Lower leg skin (tissue), 3 donors: ENCODE measurements around the gene POR.

Experiments
- CTCF ChIP-seq, 3 donors: fragments of 450-650 bp; IDR thresholded peaks; one replicate each; pipeline ENCODE4 v1.5.1; 2016; ENCODE audit warnings: antibody characterized with exemption in 3 of 3, mild to moderate bottlenecking in 3 of 3, moderate library complexity in 2 of 3
- POLR2A ChIP-seq, 2 donors: fragments of 450-650 bp; IDR thresholded peaks; one replicate each; pipeline ENCODE4 v1.6.1; 2016 to 2017; ENCODE audit warnings: antibody characterized with exemption in 2 of 2, mild to moderate bottlenecking in 1 of 2, moderate library complexity in 1 of 2

GRCh38 chr7:75924256-75924655 is 9.3 kb downstream of the POR start:
- no peak for TF ChIP-seq CTCF (IDR thresholded peaks at IDR 0.05)
- TF ChIP-seq POLR2A (IDR thresholded peaks at IDR 0.05) = no peak
